GM21737 (cell line): ENCODE results near the gene RIN2.
"Not testable (repeated sequence)": the region's sequence is repeated elsewhere in the genome, so short reads cannot be mapped to it uniquely, and the experiment has no call there.

Experiments used
- ATAC-seq: cut with Tn5 transposase; IDR thresholded peaks from one replicate; pipeline ENCODE4 v1.9.1; 2021; ENCODE audit warnings: mild to moderate bottlenecking, moderate library complexity; ENCODE audit not compliant: unreplicated experiment

RIN2 gene

GRCh38 chr20:19738951-19739350 lies 19.1 kb upstream of the RIN2 start:
- ATAC-seq, result no peak

DNA sequence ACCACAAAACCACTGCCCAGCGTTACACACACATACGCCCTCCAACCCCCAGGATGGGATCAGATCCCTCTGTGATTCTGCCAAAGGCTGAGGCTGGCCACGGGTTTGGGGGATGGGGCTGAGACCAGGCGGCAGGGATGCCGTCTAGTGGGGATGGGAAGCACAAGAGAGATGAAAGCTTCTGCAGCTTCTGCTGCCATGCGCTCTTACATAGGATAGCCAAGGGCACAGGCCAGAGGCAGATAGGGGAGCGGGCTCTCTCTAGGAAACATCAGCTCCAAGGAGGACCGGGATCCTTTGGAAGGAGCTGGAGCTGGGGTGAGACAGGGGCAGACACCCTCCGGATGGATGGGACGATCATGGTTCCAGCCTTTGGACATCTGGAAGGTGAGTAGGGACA lies 18.7 kb upstream of the RIN2 start:
- no peak for ATAC-seq

GRCh38 chr20:19740512-19740911 lies 17.5 kb upstream of the RIN2 start:
- no peak for ATAC-seq

DNA sequence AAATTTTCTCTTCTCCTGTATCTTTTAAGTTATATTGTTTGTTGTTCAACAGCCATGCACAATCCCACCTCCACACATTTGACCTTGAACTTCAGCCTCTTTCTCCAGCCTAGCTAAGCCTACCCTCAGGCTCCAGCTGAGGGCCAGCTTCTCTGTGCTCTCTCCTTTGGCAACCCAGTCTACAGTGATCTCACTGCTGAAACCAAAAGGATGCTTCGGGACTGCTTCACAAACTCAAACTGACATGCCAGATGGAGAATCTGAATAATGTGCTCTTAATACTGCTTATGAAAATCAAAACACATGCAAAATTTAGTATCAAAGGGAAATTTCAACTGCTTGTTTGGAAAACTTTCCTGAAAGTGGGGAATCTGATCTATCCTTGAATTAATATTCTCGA lies 16.1 kb upstream of the RIN2 start:
- ATAC-seq, result no peak

DNA sequence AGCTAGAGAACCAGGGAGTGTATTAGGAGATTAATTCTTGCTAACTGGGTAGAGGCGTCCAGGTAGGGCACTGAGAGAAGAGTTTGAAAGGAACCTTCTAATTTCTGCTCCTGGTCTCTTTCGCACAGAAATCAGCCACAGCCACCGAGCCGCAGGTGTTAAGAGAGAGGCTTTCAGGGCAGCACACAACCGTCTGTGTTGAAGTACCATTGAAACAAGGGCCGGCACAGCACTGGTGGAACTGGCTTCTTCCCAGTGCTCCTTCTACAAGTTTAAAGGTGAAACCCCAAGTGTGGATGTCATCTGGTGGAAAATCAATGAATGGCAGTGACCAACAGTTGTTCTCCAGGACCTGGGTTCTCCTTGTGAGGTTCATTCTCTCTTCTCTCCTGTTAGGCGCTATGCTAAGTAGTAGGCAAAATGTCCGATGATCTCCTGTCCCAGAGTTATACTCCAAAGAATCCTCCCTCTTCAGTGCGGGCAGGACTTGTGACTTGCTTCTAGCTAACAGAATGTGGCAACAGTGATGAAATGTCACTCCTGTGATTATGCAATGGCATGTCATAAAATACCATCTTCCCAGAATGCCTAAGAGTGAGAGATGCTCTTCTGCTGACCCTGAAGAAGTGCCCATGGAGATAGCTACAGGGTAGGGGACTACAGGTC lies 15.0 kb upstream of the RIN2 start:
- ATAC-seq, result no peak

- ATAC-seq, result no peak
These were observed 14.4 kb upstream of the RIN2 start for GRCh38 chr20:19743640-19743995.

GRCh38 chr20:19745106-19745505 lies 13.0 kb upstream of the RIN2 start:
- ATAC-seq, result no peak

- ATAC-seq, result no peak
These were observed 12.5 kb upstream of the RIN2 start for GRCh38 chr20:19745584-19745983.

- ATAC-seq, result no peak
These were observed 11.7 kb upstream of the RIN2 start for GRCh38 chr20:19746396-19746795.

- no peak for ATAC-seq
These were observed 10.2 kb upstream of the RIN2 start for GRCh38 chr20:19747903-19748302.

GRCh38 chr20:19748681-19749080 lies 9.4 kb upstream of the RIN2 start:
- no peak for ATAC-seq

DNA sequence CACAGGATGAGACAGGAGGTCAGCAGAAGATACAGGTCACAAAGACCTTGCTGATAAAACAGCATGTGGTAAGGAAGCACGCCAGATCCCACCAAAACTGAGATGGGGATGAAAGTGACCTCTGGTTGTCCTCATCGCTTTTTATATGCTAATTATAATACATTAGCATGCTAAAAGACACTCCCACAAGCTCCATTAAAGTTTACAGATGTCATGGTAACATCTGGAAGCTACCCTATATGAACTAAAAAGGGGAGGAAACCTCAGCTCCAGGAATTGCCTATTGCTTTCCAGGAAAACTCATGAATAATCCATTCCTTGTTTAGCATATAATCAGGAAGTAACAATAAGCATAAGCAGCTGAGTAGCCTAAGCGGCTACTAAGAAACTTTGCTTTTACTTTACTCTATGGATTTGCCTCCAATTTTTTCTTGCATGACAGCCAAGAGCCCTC lies 8.4 kb upstream of the RIN2 start:
- no peak for ATAC-seq

GRCh38 chr20:19750101-19750606 lies 7.9 kb upstream of the RIN2 start:
- no peak for ATAC-seq

GRCh38 chr20:19750907-19751636 lies 7.0 kb upstream of the RIN2 start:
- no peak for ATAC-seq

DNA sequence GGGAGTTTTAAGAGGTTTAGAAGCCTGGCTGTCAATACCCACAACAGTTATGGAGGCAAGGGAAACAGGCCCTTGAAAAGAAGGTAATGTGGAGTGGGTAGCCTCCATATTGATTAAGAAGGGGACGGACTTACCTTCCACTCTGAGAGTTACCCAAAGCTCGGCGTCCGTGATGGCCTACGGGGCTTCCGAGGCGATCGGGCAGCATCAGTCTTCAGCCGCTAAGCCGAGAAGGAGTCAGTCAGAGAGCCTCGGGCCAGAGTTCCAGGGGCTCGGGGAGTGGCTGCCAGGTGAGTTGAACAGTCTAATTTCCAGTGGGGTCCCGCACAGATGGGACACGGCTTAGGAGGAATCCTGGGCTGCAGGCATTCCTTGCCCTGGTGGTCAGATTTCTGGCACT lies 3.9 kb upstream of the RIN2 start:
- ATAC-seq, result not testable (repeated sequence)

GRCh38 chr20:19756761-19757486 lies 1.1 kb upstream of the RIN2 start:
- no peak for ATAC-seq

DNA sequence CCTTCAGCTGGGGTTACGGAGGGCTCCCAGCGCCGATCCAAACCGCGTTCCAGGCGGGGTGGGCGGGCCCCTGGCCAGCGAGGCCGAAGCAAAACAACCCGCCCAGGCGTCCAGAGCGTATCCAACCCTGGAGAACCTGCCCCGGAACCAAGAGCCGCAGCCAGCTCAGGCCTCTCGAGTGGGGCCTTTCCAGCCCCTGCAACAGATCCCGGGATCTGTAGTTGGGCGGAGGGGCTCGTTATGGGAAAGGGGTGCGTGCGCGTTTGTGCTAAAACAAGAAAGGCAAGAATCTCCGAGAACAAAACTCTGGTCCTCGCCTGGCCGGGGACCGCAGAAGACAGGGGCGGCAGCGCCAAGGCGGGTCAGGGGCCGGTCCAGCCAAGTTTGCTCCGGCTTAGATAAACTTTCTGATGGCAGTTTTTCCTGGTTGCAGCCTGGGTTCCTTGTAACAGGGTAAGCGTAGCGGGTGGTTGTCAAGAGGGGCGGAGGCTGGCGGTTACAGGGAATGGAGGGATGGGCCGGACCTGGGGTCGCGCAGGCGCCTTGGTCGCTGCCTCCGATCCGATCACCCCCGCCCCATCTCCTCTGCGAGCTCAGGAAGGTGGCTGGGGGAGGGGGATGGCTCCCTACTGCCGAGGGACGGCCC lies 448 bp upstream of the RIN2 start:
- no peak for ATAC-seq

DNA sequence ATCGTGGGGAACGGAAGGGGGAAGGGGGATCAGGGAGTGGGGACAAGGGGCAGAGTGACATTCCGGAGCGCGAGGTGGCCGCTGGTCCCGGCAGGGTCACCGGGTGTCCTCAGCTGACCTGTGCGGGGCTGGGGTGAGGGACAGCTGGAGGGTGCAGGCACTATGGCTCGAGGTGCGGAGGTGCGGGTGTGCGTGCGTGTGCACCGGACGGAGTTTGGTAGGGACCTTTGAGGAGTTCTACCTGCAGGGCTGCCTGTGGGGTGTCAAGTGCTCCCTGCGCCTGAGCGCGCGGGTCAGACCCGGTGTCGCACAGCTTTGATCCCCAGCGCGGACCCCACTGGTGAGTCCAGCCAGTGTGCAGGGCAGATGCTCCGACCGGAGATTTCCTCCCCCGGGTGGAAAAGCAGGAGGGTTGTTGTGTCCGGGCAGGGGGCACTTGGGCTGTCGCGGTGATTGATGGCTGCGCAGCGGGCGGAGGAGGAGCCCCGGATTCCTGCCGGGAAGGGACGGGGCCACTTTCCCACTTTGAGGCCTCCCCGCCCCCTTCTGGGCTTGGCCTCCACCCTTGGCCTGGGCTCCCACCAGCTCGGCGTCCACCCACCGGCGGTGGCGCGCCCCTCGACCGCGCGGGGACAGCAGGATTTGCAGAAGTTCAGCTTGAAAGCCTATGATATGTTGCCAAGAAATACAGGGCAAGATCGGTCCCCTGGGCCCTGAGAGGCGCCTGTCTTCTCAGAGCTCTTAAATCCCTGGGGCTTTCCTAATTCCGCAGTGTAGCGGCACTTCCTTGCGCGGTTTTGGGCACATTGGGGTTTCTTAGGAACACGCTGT lies 658 bp downstream of the RIN2 start:
- no peak for ATAC-seq

DNA sequence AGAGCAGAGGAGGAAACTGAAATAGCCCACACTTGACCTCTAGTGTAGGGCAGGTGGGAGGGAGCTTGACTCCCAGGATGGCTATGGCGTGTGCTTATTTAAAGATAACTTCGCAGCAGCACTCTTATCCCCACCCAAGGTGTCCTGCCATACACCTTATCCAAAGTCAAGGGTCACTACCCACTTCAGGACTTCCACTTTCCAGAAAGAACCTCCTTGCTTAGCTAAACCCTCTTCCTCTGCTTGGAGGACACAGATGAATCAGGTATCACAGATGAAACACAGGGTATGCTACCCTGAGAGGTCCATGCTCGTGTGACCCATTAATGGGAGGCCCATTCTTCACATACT lies 2.3 kb downstream of the RIN2 start:
- no peak for ATAC-seq

DNA sequence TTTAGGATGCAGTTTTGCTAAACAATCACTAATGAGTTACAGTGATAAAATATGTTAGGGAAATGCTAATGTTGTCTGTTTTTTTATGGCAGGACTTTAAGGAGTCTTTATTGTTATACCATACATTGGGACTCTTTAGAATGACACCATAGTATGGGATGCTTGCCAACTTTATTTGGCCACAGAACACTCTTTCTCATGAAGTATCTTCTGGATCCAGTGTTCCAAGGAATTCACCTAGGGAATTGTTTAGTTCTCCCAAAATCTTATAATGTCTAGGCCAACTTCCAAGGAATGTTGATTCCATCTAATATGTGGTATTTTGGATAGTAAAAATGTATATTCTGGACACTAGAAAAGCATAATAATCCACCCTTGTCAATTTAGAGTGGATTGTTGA lies 3.3 kb downstream of the RIN2 start:
- ATAC-seq, result no peak

DNA sequence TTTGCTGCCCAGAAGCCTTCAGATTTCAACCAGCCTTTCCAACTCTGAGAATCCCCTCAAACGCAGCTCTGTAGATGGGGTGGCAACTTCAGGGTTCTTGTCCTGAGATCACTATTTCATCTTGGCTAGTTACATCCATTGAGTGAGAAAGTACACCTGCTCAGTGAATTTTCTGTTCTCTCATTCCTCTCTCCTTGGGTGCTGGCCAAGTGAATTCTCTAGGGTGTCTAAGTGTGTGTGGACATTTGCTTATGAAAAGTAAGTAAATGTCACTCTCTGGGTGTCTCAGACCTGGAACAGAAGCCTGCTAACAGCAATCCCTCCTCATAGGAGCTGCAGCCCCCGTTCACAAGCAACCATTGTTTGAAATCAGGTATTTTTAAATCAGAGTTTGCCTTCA lies 3.8 kb downstream of the RIN2 start:
- ATAC-seq, result no peak
